HG02884 (cell line): Measurements from ENCODE around the gene ATXN2.
"Not testable (repeated sequence)": the region's sequence is repeated elsewhere in the genome, so short reads cannot be mapped to it uniquely, and the experiment has no call there.

Experiments used
- ATAC-seq: cut with Tn5 transposase; IDR thresholded peaks from one replicate; pipeline ENCODE4 v1.9.1; 2021; ENCODE audit warnings: mild to moderate bottlenecking, moderate library complexity; ENCODE audit not compliant: unreplicated experiment

ATXN2 gene

GRCh38 chr12:111578276-111578970 is 20.7 kb downstream of the ATXN2 start:
- ATAC-seq = no peak

DNA sequence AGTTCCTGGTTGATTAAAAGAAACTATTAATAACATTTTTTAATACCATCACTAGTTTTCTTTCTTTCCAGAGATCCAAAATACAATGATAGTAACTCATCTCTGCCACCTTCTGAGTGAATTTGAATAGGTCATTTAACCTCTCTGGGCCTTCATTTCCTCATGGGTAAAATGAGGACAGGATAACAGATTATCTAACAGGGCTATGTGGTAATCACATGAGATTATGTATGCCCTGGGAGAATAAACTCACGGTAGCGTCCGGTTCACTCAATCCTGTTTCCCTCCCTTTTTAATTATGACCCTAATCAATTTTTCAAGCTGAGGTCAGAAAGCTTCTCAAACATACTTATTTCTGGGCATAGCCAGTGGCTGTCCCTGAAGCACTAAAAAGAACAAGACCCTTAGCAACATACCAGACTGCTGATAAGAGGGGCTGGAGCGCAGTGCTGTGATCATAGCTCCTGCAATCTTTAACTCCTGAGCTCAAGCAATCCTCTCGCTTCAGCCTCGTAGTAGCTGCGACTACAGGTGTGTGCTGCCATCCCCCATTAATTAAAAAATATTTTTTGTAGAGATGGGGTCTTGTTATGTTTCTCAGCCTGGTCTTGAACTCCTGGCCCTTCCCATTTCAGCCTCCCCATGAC is 24.2 kb downstream of the ATXN2 start:
- no peak for ATAC-seq

DNA sequence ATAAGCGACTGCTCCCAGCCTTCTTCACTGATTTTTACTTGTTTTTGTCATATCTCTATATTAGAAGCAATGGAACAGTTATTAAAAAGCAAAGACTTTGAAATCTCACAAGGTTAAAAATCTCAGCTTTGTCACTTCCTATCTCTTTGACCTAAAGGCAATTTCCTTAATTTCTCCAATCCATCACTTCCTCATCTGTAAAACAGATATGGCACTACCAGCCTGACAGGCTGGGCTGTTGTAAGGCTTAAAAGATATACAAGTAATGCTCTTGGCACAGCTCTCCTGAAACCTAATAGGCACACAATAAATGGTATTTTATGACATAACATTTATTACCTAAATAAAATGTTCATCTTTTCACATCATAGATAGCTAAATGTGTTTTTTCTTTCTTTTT is 25.6 kb downstream of the ATXN2 start:
- no peak for ATAC-seq

DNA sequence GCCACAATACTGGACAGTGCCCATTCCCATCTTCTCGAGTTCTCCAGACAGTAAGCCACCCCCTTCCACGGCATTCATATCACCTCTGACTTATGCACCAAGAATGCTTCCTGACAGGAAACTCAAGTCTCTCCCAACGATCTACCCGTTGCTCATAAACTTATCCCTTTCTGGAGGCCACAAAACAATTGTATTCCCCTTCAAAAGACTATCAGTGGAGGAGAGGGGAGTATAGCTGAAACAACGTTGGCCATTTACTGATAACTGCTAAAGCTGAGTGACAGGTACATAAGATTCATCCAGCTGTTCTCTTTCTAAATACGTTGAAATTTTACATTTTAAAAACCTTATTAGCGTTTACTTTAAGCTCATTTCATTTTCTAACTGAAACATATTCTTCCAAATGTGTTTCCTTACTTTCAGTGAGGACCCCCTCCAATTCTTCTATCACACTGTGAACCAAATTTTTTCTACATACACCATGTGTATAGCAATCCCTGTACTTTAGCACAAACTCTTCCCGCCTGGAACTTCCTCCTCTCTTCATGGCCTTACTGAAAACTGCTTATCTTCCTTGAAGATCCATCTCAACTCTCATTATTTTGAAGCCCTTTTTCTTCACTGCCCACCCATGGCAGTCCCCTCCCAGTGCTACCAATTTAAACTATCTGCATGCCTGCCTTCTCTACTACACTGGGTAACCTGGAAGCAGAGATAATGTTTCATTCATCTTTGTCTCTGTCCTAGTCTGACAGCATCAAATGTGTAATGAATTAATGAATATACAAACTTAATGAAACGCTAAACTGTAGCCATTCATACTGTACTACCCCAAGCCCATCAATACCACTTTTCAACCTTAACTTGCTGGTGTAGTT is 28.8 kb downstream of the ATXN2 start:
- ATAC-seq = no peak

DNA sequence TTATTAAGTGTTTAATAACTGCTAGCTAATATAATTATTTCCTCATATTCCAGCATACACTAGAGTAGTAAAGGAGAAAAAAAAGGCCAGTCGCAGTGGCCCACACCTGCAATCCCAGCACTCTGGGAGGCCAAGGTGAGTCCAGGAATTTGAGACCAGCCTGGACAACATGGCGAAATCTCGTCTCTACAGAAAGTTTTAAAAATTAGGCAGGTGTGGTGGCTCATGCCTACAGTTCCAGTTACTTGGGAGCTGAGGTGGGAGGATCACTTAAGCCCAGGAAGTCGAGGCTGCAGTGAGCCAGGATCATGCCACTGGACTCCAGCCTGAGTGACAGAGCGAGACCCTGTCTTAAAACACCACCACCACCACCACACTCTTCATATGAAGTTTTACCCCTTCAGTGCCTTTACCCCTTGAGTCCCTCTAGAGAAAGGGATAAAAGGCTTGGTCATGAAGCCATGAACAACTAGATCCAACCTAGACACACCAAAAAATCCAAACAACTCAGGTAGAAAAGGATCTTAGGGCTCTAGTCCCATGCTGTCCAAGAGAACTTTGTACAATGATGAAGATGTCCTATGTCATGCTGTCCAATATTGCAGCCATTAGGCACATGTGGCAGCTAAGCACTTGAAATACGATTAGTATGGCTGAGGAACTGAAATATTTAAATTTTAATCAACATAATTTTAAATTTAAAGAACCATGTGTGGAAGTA is 29.6 kb downstream of the ATXN2 start:
- no peak for ATAC-seq

GRCh38 chr12:111560844-111561243 is 38.3 kb downstream of the ATXN2 start:
- not testable (repeated sequence) for ATAC-seq

DNA sequence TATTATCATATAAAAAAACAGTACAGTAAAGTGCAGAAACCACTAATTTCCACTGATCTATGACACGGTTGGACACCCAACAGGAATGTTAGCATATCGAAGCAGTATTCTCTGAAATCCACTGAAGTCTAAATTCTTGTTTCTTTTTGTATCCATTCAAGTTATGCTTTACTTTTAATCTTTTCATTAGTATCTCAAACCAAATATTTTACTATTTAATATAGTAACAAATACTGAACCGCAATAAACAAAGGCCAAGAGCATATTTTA is 41.1 kb downstream of the ATXN2 start:
- ATAC-seq = no peak

- ATAC-seq = no peak
Observed at GRCh38 chr12:111557271-111558106, 41.6 kb downstream of the ATXN2 start.

DNA sequence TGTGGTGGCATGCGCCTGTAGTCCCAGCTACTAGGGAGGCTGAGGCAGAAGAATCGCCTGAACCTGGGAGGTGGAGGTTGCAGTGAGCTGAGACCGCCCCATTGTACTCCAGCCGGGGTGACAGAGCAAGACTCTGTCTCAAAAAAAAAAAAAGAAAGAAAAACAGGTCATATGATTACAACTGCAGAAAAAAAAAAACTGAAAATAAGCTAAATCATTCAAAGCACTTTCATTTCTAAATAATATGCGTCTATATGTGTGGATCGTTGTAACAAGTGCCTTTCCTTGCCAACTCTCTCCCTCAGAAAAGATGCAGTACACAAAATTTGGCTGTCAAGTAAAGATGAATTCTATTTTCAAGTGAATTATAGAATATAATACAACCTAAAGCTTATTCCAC is 42.4 kb downstream of the ATXN2 start:
- no peak for ATAC-seq

GRCh38 chr12:111555313-111555712 is 43.8 kb downstream of the ATXN2 start:
- ATAC-seq = not testable (repeated sequence)

DNA sequence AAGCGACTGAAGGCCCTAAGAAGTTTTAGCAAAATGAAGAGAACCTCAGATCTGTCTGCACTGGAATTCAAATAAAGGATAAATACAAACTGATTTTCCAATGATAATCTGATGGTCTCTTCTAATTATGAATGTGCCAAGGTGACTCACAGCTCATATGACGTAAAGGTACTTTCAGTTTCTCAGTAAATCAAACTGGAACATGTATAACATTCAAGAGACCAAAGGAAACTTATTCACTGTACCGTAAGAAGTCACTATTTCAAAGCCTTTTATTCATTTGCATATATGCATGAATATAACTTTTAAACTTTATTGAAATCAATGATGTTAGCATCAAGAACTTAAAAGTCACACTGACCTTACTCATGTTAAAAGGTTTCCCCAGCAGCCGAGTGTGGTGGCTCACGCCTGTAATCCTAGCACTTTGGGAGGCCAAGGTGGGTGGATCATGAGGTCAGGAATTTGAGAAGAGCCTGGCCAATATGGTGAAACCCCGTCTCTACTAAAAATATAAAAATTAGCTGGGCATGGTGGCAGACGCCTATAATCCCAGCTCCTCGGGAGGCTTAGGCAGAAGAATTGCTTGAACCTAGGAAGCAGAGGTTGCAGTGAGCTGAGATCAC is 52.2 kb downstream of the ATXN2 start:
- ATAC-seq = no peak

DNA sequence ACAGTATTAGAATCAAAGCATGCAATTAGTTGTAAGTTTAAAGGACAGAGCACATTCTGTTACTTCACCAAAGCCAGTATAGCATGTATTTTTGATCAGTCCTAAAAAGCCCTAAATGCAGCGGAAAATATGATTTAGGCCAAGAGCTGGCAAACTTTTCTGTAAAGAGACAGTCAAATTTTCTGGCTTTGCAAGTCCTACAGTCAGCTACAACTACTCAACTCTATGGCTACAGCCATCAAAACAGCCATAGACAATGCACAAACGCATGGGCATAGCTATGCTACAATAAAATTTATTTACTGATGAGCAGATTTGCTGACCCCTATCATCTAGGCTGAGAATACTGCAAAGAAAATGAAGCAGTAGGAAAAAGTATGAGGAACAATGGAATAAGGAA is 52.9 kb downstream of the ATXN2 start:
- ATAC-seq = no peak

DNA sequence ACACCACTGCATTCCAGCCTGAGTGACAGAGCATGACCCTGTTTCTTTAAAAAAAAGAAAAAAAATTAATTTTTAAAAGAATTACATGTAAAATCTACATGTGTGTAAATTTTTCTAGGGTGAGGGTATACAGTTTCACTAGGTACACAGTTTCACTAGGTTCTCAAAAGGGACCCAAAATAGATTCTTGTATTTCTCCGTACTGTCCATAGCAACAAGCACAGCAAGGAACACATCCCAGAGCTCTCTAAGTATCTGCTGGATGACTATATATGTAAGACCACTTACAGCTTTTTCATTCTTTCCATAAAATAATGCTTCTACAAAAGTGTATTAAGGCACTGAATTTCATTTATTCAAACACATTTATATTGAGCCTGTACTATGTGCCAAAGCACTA is 55.1 kb downstream of the ATXN2 start:
- no peak for ATAC-seq

- no peak for ATAC-seq
Observed at GRCh38 chr12:111532751-111533150, 66.4 kb downstream of the ATXN2 start.

GRCh38 chr12:111529424-111530368 is 69.4 kb downstream of the ATXN2 start:
- ATAC-seq = no peak

DNA sequence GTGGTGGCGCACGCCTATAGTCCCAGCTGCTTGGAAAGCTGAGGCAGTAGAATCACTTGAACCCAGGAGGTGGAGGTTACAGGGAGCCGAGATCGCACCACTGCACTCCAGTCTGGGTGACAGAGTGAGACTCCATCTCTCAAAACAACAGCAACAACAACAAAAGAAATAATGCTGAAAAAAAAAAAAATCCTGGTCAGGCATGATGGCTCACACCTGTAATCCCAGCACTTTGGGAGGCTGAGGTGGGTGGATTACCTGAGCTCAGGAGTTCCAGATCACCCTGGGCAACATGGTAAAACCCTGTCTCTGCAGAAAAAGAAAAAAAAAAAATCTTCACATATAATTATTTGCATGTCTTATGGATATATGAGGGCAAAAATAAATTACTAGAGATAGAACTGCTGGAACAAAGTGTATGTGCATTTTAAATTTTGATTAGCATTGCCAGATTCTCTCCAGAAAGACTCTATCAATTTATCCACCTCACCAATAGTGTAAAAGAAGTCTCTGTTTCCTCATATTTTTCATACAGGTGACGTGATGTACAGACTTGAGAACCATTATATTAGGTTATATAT is 75.4 kb downstream of the ATXN2 start:
- ATAC-seq = no peak

- ATAC-seq = no peak
Observed at GRCh38 chr12:111521801-111522200, 77.3 kb downstream of the ATXN2 start.

GRCh38 chr12:111519937-111520336 is 79.2 kb downstream of the ATXN2 start:
- no peak for ATAC-seq

DNA sequence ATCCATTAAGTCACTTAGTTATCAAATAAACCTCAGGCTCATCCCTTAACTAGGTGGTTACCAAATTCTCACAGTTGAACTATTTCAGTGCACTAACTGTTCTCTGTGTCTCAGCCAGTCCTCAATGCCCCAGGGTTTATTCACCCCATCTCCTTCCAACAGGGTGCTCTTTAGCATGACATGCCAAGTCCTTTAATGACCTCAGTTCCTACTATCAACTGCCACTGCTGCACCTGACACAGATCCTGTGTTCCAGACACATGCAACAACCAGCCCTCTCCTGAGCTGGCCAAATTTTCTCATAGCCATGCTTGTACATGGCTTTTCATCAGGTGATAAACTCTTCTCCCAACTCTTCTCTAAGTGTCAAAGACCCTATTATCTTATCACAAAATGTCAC is 80.0 kb downstream of the ATXN2 start:
- no peak for ATAC-seq
